HEK293 (cell line): Measurements from ENCODE around the gene GCDH.
A peak's percentile ranks its signal among the peaks of the same experiment; 100 is the strongest.

Source experiments
- EGR2 ChIP-seq: fragments of 450-650 bp; formaldehyde crosslinking; IDR thresholded peaks from 2 replicates; pipeline ENCODE4 v1.5.1; 2016; ENCODE audit warnings: low read depth, missing biosample characterization, missing genetic modification characterization
- GFI1B ChIP-seq: fragments of 450-650 bp; formaldehyde crosslinking; IDR thresholded peaks from 2 replicates; pipeline ENCODE4 v1.5.1; 2016; ENCODE audit warnings: missing biosample characterization, missing genetic modification characterization
- INSM2 ChIP-seq: fragments of 450-650 bp; formaldehyde crosslinking; IDR thresholded peaks from 2 replicates; pipeline ENCODE4 v1.5.1; 2016; ENCODE audit warnings: missing biosample characterization, missing genetic modification characterization
- TRIM28 ChIP-seq: IDR thresholded peaks from 2 replicates; pipeline ENCODE4 v1.6.1; 2011; ENCODE audit warnings: low read length, control low read depth, borderline replicate concordance
- ZFP3 ChIP-seq: fragments of 450-650 bp; formaldehyde crosslinking; IDR thresholded peaks from 2 replicates; pipeline ENCODE4 v1.5.1; 2016; ENCODE audit warnings: low read depth, missing biosample characterization, missing genetic modification characterization
- ZNF280D ChIP-seq: fragments of 450-650 bp; formaldehyde crosslinking; IDR thresholded peaks from 2 replicates; pipeline ENCODE4 v1.5.1; 2016; ENCODE audit warnings: missing biosample characterization, missing genetic modification characterization
- ZNF292 ChIP-seq: fragments of 450-650 bp; formaldehyde crosslinking; IDR thresholded peaks from 2 replicates; pipeline ENCODE4 v1.5.1; 2016; ENCODE audit warnings: low read depth, missing biosample characterization, missing genetic modification characterization, borderline replicate concordance
- ZNF341 ChIP-seq: fragments of 450-650 bp; formaldehyde crosslinking; IDR thresholded peaks from 2 replicates; pipeline ENCODE4; 2016; ENCODE audit warnings: low read depth, missing biosample characterization, missing genetic modification characterization
- ZNF350 ChIP-seq: fragments of 450-650 bp; formaldehyde crosslinking; IDR thresholded peaks from 2 replicates; pipeline ENCODE4 v1.5.0; 2017; ENCODE audit warnings: missing biosample characterization, mild to moderate bottlenecking, missing genetic modification characterization
- ZNF394 ChIP-seq: fragments of 450-650 bp; formaldehyde crosslinking; IDR thresholded peaks from 2 replicates; pipeline ENCODE4 v1.5.1; 2016; ENCODE audit warnings: missing biosample characterization, missing genetic modification characterization, mild to moderate bottlenecking, moderate library complexity, borderline replicate concordance
- ZNF404 ChIP-seq: fragments of 450-650 bp; formaldehyde crosslinking; IDR thresholded peaks from 2 replicates; pipeline ENCODE4 v1.5.1; 2017; ENCODE audit warnings: missing biosample characterization, missing genetic modification characterization
- ZNF560 ChIP-seq: fragments of 450-650 bp; formaldehyde crosslinking; IDR thresholded peaks from 2 replicates; pipeline ENCODE4 v1.5.1; 2017; ENCODE audit warnings: missing biosample characterization, missing genetic modification characterization, borderline replicate concordance
- ZNF626 ChIP-seq: fragments of 450-650 bp; sonication (Bioruptor Pico); formaldehyde crosslinking; IDR thresholded peaks from 2 replicates; pipeline ENCODE4 v1.5.1; 2018; ENCODE audit warnings: missing biosample characterization, missing genetic modification characterization, inconsistent platforms
- ZNF670 ChIP-seq: fragments of 450-650 bp; formaldehyde crosslinking; IDR thresholded peaks from 2 replicates; pipeline ENCODE4 v1.5.1; 2016; ENCODE audit warnings: missing biosample characterization, missing genetic modification characterization, low read depth
- ZSCAN16 ChIP-seq: fragments of 450-650 bp; formaldehyde crosslinking; IDR thresholded peaks from 2 replicates; pipeline ENCODE4 v1.5.1; 2016; ENCODE audit warnings: missing biosample characterization, missing genetic modification characterization
- ZSCAN18 ChIP-seq: fragments of 450-650 bp; formaldehyde crosslinking; IDR thresholded peaks from 2 replicates; pipeline ENCODE4 v1.5.1; 2016; ENCODE audit warnings: missing biosample characterization, missing genetic modification characterization
- TF ChIP-seq, protein P1 (sequence below): fragments of 450-650 bp; formaldehyde crosslinking; IDR thresholded peaks from 2 replicates; pipeline ENCODE4 v1.5.1; 2016; ENCODE audit warnings: missing biosample characterization, missing genetic modification characterization
- TF ChIP-seq, protein P2 (sequence below): fragments of 450-650 bp; IDR thresholded peaks from 2 replicates; pipeline ENCODE4 v1.5.1; 2018; ENCODE audit warnings: missing biosample characterization, mild to moderate bottlenecking, missing genetic modification characterization
- TF ChIP-seq, protein P3 (sequence below): fragments of 450-650 bp; formaldehyde crosslinking; IDR thresholded peaks from 2 replicates; pipeline ENCODE4 v1.5.1; 2017; ENCODE audit warnings: missing biosample characterization, missing genetic modification characterization
- TF ChIP-seq, protein P4 (sequence below): sonication (generic); formaldehyde crosslinking; IDR thresholded peaks from 2 replicates; pipeline ENCODE4 v1.8.1; 2022; ENCODE audit warnings: mild to moderate bottlenecking, moderate library complexity, missing genetic modification reagents
- TF ChIP-seq, protein P5 (sequence below): fragments of 450-650 bp; formaldehyde crosslinking; IDR thresholded peaks from 2 replicates; pipeline ENCODE4 v1.5.1; 2016; ENCODE audit warnings: missing biosample characterization, missing genetic modification characterization

The GCDH gene

DNA sequence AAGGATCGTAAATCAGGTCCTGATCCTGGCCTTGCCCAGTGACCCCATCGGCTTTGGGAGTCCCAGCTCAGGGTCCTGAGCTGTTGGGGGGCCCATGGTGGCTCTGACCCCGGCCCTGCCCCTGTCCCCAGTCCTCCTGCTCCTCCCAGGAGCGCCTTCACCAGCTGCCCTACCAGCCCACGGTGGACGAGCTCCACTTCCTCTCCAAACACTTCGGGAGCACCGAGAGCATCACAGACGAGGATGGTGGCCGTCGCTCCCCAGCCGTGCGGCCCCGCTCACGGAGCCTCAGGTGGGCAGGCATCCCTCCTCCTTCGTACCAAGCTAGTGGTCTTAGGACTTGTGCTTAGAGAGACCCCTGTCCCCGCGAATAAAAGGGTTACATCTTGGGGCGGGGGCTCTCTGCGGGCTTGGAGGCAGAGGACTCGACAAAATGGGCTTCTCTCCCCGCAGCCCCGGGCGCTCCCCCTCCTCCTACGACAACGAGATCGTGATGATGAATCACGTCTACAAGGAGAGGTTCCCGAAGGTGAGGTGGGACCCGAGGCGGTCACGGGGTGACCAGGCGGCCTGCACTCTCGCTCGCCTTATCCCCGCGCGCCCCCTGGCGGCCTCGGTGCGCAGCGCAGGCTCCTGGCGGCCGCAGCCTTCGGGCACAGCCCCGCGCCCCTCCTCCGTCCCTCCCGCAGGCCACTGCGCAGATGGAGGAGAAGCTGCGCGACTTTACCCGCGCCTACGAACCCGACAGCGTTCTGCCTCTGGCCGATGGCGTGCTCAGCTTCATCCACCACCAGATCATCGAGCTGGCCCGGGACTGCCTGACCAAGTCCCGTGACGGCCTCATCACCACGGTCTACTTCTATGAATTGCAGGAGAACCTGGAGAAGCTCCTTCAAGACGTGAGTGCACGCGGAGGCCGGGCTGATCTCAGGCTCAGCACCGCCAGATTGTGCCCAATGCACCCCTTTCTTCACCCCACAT is 43.5 kb upstream of the GCDH start (continued):
- TF ChIP-seq ZSCAN18: no peak
- TF ChIP-seq ZNF394: peak; percentile 83
- TF ChIP-seq, protein P1, sequence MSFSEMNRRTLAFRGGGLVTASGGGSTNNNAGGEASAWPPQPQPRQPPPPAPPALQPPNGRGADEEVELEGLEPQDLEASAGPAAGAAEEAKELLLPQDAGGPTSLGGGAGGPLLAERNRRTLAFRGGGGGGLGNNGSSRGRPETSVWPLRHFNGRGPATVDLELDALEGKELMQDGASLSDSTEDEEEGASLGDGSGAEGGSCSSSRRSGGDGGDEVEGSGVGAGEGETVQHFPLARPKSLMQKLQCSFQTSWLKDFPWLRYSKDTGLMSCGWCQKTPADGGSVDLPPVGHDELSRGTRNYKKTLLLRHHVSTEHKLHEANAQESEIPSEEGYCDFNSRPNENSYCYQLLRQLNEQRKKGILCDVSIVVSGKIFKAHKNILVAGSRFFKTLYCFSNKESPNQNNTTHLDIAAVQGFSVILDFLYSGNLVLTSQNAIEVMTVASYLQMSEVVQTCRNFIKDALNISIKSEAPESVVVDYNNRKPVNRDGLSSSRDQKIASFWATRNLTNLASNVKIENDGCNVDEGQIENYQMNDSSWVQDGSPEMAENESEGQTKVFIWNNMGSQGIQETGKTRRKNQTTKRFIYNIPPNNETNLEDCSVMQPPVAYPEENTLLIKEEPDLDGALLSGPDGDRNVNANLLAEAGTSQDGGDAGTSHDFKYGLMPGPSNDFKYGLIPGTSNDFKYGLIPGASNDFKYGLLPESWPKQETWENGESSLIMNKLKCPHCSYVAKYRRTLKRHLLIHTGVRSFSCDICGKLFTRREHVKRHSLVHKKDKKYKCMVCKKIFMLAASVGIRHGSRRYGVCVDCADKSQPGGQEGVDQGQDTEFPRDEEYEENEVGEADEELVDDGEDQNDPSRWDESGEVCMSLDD (tag by site-specific recombination): peak; percentile 58; the same call in 1 of the 2 replicates
- no peak for TF ChIP-seq ZNF292 (tag by site-specific recombination)
- no peak for TF ChIP-seq ZNF280D (tag by site-specific recombination)
- TF ChIP-seq ZSCAN16: no peak
- TF ChIP-seq, protein P2, sequence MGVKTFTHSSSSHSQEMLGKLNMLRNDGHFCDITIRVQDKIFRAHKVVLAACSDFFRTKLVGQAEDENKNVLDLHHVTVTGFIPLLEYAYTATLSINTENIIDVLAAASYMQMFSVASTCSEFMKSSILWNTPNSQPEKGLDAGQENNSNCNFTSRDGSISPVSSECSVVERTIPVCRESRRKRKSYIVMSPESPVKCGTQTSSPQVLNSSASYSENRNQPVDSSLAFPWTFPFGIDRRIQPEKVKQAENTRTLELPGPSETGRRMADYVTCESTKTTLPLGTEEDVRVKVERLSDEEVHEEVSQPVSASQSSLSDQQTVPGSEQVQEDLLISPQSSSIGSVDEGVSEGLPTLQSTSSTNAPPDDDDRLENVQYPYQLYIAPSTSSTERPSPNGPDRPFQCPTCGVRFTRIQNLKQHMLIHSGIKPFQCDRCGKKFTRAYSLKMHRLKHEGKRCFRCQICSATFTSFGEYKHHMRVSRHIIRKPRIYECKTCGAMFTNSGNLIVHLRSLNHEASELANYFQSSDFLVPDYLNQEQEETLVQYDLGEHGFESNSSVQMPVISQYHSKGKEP (tag by site-specific recombination): no peak
- no peak for TF ChIP-seq ZNF670 (tag by site-specific recombination)
- TF ChIP-seq, protein P3, sequence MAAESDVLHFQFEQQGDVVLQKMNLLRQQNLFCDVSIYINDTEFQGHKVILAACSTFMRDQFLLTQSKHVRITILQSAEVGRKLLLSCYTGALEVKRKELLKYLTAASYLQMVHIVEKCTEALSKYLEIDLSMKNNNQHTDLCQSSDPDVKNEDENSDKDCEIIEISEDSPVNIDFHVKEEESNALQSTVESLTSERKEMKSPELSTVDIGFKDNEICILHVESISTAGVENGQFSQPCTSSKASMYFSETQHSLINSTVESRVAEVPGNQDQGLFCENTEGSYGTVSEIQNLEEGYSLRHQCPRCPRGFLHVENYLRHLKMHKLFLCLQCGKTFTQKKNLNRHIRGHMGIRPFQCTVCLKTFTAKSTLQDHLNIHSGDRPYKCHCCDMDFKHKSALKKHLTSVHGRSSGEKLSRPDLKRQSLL: no peak
- TF ChIP-seq ZFP3 (tag by site-specific recombination): no peak
- no peak for TF ChIP-seq ZNF341
- TF ChIP-seq TRIM28: no peak; the same call in 1 of the 2 replicates
- TF ChIP-seq, protein P4, sequence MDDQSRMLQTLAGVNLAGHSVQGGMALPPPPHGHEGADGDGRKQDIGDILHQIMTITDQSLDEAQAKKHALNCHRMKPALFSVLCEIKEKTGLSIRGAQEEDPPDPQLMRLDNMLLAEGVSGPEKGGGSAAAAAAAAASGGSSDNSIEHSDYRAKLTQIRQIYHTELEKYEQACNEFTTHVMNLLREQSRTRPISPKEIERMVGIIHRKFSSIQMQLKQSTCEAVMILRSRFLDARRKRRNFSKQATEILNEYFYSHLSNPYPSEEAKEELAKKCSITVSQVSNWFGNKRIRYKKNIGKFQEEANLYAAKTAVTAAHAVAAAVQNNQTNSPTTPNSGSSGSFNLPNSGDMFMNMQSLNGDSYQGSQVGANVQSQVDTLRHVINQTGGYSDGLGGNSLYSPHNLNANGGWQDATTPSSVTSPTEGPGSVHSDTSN: peak; percentile 79
- 0 out of 2 replicates have a peak, but pooled peaks have one; percentile 39 for TF ChIP-seq EGR2 (tag by site-specific recombination)
- no peak for TF ChIP-seq GFI1B (tag by site-specific recombination)
- no peak for TF ChIP-seq ZNF350 (tag by site-specific recombination)
- TF ChIP-seq ZNF626: no peak
- TF ChIP-seq ZNF404 (tag by site-specific recombination): no peak
- no peak for TF ChIP-seq INSM2 (tag by site-specific recombination)
- TF ChIP-seq ZNF560 (tag by site-specific recombination): no peak
- TF ChIP-seq, protein P5, sequence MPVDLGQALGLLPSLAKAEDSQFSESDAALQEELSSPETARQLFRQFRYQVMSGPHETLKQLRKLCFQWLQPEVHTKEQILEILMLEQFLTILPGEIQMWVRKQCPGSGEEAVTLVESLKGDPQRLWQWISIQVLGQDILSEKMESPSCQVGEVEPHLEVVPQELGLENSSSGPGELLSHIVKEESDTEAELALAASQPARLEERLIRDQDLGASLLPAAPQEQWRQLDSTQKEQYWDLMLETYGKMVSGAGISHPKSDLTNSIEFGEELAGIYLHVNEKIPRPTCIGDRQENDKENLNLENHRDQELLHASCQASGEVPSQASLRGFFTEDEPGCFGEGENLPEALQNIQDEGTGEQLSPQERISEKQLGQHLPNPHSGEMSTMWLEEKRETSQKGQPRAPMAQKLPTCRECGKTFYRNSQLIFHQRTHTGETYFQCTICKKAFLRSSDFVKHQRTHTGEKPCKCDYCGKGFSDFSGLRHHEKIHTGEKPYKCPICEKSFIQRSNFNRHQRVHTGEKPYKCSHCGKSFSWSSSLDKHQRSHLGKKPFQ (tag by site-specific recombination): no peak
